ENCODE measurements around the gene BMP5.
A peak's percentile ranks its signal among the peaks of the same experiment; 100 is the strongest.

Gene BMP5

GRCh38 chr6:55872866-55873265, 2.5 kb downstream of the BMP5 start:
- DNase-seq (ENCODE audit: low spot score): no peak

- no peak for DNase-seq (ENCODE audit: low spot score)
These were observed 5.1 kb downstream of the BMP5 start for GRCh38 chr6:55870181-55870813.

- DNase-seq (ENCODE audit: low spot score): no peak
These were observed 5.7 kb downstream of the BMP5 start for GRCh38 chr6:55869674-55870073.

- no peak for DNase-seq (ENCODE audit: low spot score)
These were observed 6.5 kb downstream of the BMP5 start for GRCh38 chr6:55868771-55869479.

GRCh38 chr6:55868176-55868575, 7.2 kb downstream of the BMP5 start:
- DNase-seq (ENCODE audit: low spot score): no peak

GRCh38 chr6:55866128-55866527, 9.3 kb downstream of the BMP5 start:
- no peak for DNase-seq (ENCODE audit: low spot score)

- DNase-seq (ENCODE audit: low spot score): no peak
These were observed 22.1 kb downstream of the BMP5 start for GRCh38 chr6:55853008-55854001.

- no peak for DNase-seq (ENCODE audit: low spot score)
These were observed 34.0 kb downstream of the BMP5 start for GRCh38 chr6:55841341-55841740.

GRCh38 chr6:55839080-55839479, 36.3 kb downstream of the BMP5 start:
- no peak for DNase-seq (ENCODE audit: low spot score)

- DNase-seq (ENCODE audit: low spot score): no peak
These were observed 38.4 kb downstream of the BMP5 start for GRCh38 chr6:55836945-55837344.

- no peak for DNase-seq (ENCODE audit: low spot score)
These were observed 38.9 kb downstream of the BMP5 start for GRCh38 chr6:55836481-55836880.

GRCh38 chr6:55835220-55835619, 40.2 kb downstream of the BMP5 start:
- DNase-seq (ENCODE audit: low spot score): no peak

GRCh38 chr6:55833284-55833683, 42.1 kb downstream of the BMP5 start:
- DNase-seq (ENCODE audit: low spot score): no peak

GRCh38 chr6:55827818-55828522, 47.4 kb downstream of the BMP5 start:
- DNase-seq (ENCODE audit: low spot score): no peak

GRCh38 chr6:55826941-55827340, 48.4 kb downstream of the BMP5 start:
- DNase-seq (ENCODE audit: low spot score): no peak

GRCh38 chr6:55825402-55826051, 49.9 kb downstream of the BMP5 start:
- peak; percentile 28 for DNase-seq (ENCODE audit: low spot score)

- peak; percentile 2 for DNase-seq (ENCODE audit: low spot score)
These were observed 52.6 kb downstream of the BMP5 start for GRCh38 chr6:55822815-55823214.

GRCh38 chr6:55822005-55822404, 53.4 kb downstream of the BMP5 start:
- DNase-seq (ENCODE audit: low spot score): no peak

- DNase-seq (ENCODE audit: low spot score): no peak
These were observed 54.7 kb downstream of the BMP5 start for GRCh38 chr6:55820696-55821095.

- DNase-seq (ENCODE audit: low spot score): no peak
These were observed 55.6 kb downstream of the BMP5 start for GRCh38 chr6:55819811-55820210.

- DNase-seq (ENCODE audit: low spot score): no peak
These were observed 56.9 kb downstream of the BMP5 start for GRCh38 chr6:55818482-55818881.

- DNase-seq (ENCODE audit: low spot score): no peak
These were observed 62.9 kb downstream of the BMP5 start for GRCh38 chr6:55812509-55812908.
